Glutamatergic neuron (in vitro differentiated cells): ENCODE measurements around the gene MMP2. TPM values are rescaled to one million over a fixed set of nuclear protein-coding genes. Genes with fewer than 3 reads are reported as not detected.

Experiments used
- DNase-seq: peaks from one replicate; pipeline ENCODE4 v3.0.0; 2022
- H3K27ac Mint-ChIP-seq: one replicate; pipeline ENCODE4 v1.8.0; 2020; ENCODE audit warnings: mild to moderate bottlenecking, mixed read lengths, inconsistent platforms; ENCODE audit not compliant: unreplicated experiment
- H3K27me3 Mint-ChIP-seq: one replicate; pipeline ENCODE4 v1.8.0; 2020; ENCODE audit warnings: mild to moderate bottlenecking, moderate library complexity, mixed read lengths, inconsistent platforms; ENCODE audit not compliant: unreplicated experiment
- H3K36me3 Mint-ChIP-seq: one replicate; pipeline ENCODE4 v1.8.0; 2020; ENCODE audit warnings: mild to moderate bottlenecking, mixed read lengths, inconsistent platforms; ENCODE audit not compliant: unreplicated experiment
- H3K4me1 Mint-ChIP-seq: one replicate; pipeline ENCODE4 v1.8.0; 2020; ENCODE audit warnings: mild to moderate bottlenecking, low read depth, mixed read lengths, inconsistent platforms; ENCODE audit not compliant: unreplicated experiment
- H3K4me3 Mint-ChIP-seq: one replicate; pipeline ENCODE4 v1.8.0; 2020; ENCODE audit warnings: mild to moderate bottlenecking, mixed read lengths, inconsistent platforms; ENCODE audit not compliant: unreplicated experiment
- H3K9me3 Mint-ChIP-seq: one replicate; pipeline ENCODE4 v1.8.0; 2020; ENCODE audit warnings: mild to moderate bottlenecking, moderate library complexity, mixed read lengths, inconsistent platforms; ENCODE audit not compliant: unreplicated experiment
- total RNA-seq: library from RNA; stranded (reverse); fragmentation: NEBNext Ultra II Directional; extraction: Animal tissue kit (Norgen Biotek cat#: 25700); gene quantifications from one replicate; pipeline ENCODE4 v1.2.1, GENCODE V29; 2021; ENCODE audit not compliant: unreplicated experiment
- TF ChIP-seq, protein P1 (sequence below): fragments of 200-600 bp; sonication (generic); IDR thresholded peaks from one replicate; pipeline ENCODE4 v1.5.0; 2021; ENCODE audit not compliant: partially characterized antibody, unreplicated experiment

Gene MMP2
- total RNA-seq, 1 donor from 2014 or later: 7.0 TPM

DNA sequence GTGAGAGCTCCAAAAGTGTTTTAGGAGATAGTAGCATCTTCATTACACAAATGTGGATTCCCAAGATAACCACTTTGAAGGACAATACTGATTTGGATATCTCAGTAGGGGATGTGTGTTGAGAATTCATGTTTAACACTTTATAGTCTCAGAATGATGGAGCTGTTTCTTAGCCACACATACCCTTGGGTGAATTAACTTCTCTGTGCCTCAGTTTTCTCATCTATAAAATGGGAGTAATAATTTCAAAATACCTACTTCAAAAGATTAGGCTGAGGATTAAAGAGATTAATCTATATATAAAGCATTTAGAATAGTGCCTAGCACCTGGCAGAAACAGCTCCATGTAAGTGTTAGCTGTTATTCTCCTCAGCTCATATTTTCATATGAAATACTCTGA lies 48.9 kb downstream of the MMP2 start:
- Mint-ChIP-seq H3K9me3 (no peaks in the 10 kb centered on the region), H3K36me3 (no peaks in the 10 kb centered on the region), H3K27ac (no peak overlapping the region), H3K4me3 (no peak overlapping the region), H3K27me3 (no peaks in the 10 kb centered on the region), H3K4me1 (no peaks in the 10 kb centered on the region)
- DNase-seq: no peak
- TF ChIP-seq, protein P1, sequence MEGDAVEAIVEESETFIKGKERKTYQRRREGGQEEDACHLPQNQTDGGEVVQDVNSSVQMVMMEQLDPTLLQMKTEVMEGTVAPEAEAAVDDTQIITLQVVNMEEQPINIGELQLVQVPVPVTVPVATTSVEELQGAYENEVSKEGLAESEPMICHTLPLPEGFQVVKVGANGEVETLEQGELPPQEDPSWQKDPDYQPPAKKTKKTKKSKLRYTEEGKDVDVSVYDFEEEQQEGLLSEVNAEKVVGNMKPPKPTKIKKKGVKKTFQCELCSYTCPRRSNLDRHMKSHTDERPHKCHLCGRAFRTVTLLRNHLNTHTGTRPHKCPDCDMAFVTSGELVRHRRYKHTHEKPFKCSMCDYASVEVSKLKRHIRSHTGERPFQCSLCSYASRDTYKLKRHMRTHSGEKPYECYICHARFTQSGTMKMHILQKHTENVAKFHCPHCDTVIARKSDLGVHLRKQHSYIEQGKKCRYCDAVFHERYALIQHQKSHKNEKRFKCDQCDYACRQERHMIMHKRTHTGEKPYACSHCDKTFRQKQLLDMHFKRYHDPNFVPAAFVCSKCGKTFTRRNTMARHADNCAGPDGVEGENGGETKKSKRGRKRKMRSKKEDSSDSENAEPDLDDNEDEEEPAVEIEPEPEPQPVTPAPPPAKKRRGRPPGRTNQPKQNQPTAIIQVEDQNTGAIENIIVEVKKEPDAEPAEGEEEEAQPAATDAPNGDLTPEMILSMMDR: no peak

DNA sequence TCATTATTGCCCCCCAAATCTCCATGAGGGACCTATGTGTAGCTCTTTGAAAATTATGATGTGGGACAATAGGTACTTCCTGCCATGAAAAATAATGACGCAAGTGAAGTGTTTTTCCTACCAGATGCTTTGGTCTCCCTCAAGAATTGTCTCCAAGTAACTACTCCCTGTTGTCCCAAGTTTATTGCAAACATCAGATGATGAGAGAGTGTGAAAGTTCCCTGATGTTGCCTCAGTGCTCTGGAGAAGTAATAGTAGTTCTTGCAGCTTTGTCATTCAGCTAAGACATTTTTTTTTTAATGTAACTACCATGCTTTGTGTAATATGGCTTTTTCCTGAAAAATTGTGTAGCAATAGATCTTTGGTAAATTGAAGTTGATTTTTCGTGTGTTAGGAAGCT lies 50.0 kb downstream of the MMP2 start:
- H3K27me3 Mint-ChIP-seq: no peaks in the 10 kb centered on the region
- no peak overlapping the region for H3K4me3 Mint-ChIP-seq

DNA sequence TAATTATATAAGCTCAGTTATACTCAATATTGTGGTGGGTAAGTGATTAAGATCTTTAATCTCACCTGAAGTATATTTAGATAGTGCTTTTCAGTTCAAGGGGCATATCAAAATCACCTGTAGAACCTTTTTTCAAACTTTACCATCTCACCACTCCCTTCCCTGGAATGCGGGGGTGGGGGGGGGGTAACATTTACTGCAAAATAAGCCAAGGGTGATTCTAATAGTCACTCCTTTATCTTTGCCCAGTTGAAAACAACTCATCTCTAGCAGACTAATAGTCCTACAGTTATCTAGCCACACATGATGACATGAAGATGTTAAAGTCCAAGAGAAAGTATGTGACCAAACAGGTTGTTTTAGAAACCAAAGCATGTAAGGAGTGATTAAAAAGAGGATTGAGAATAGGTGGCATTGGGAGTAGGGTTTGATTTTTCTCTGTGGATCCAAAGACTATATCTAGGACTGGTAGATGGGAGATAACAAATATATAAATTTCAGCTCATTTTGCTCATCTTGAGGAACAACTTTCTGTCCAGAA lies 51.4 kb downstream of the MMP2 start:
- Mint-ChIP-seq H3K36me3 (no peaks in the 10 kb centered on the region), H3K27ac (no peak overlapping the region), H3K9me3 (no peaks in the 10 kb centered on the region), H3K4me3 (no peak overlapping the region), H3K4me1 (no peaks in the 10 kb centered on the region), H3K27me3 (no peaks in the 10 kb centered on the region)
- DNase-seq: no peak
- TF ChIP-seq, protein P1: no peak

More for the DNA sequence above, 50.0 kb downstream of the MMP2 start:
- no peak for DNase-seq
- TF ChIP-seq, protein P1: no peak
- Mint-ChIP-seq H3K27ac (no peak overlapping the region), H3K4me1 (no peaks in the 10 kb centered on the region), H3K9me3 (no peaks in the 10 kb centered on the region), H3K36me3 (no peaks in the 10 kb centered on the region)

DNA sequence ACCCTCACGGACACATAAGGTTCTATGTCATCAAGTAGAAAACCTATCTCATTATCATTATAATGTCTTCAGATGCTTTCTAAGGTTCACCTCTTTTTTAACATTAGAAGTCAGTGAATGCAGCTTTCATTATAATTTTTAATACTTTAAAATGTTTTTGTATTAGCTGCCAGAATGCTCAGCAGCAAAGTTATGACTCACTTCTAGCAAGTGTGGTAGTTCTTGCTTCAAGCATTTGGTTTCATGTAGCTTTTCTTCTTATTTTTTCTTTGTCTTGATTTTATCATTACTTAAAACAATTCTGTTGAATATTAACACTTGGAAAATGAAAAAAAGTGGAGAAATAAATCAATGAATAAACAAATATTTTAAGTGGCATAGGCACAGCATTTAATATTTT lies 53.2 kb downstream of the MMP2 start:
- Mint-ChIP-seq H3K4me3 (no peak overlapping the region), H3K4me1 (no peaks in the 10 kb centered on the region), H3K9me3 (no peaks in the 10 kb centered on the region), H3K27me3 (no peaks in the 10 kb centered on the region), H3K27ac (no peak overlapping the region), H3K36me3 (no peaks in the 10 kb centered on the region)
- DNase-seq: no peak
- TF ChIP-seq, protein P1: no peak

DNA sequence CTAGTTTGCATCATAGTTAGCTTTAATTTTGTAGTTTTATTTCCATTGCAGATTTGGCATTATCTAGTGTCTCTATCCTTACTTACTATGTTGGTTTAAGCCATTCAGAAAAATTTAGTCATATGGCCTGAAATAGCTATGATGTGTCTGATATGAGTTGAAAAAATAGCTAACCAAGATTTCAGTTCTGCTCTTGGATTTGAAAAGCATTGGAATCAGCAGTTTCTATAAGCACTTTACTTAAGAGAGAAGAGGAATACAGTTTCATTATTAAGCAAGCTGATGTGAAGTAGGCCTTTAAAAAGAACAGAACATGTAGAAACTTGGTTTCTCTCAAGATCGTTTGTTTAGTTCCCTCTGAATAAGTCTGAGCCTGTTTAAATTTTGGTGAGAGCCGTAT lies 55.8 kb downstream of the MMP2 start:
- no peak overlapping the region for H3K4me3 Mint-ChIP-seq
- TF ChIP-seq, protein P1: no peak
- no peak for DNase-seq
- no peak overlapping the region for H3K27ac Mint-ChIP-seq
- H3K4me1 Mint-ChIP-seq: no peaks in the 10 kb centered on the region
- H3K9me3 Mint-ChIP-seq: no peaks in the 10 kb centered on the region
- H3K27me3 Mint-ChIP-seq: no peaks in the 10 kb centered on the region
- H3K36me3 Mint-ChIP-seq: no peaks in the 10 kb centered on the region
